NCI-H2029 treated with DMSO at 0.1 percent for 48 hours (cell line): ENCODE data around the gene LCNL1.

Source experiments
- DNase-seq: peaks from one replicate; lab custom pipeline; 2025; lab: John Stamatoyannopoulos, UW

The LCNL1 gene

GRCh38 chr9:136975644-136976043, 7.1 kb upstream of the LCNL1 start:
- DNase-seq = no peak

GRCh38 chr9:136977223-136977622, 5.6 kb upstream of the LCNL1 start, which contains the start of gene PTGDS:
TSS of gene PTGDS (plus strand) at chr9:136977504. CDS start at chr9:136977579, 75 bp downstream.
- DNase-seq = no peak

GRCh38 chr9:136977649-136978072, 5.1 kb upstream of the LCNL1 start:
- DNase-seq = no peak

- peak; percentile 12 for DNase-seq
These were observed 4.5 kb upstream of the LCNL1 start for GRCh38 chr9:136978073-136978864.

GRCh38 chr9:136978865-136979544, 3.8 kb upstream of the LCNL1 start:
- DNase-seq = no peak

GRCh38 chr9:136979769-136980587, 2.8 kb upstream of the LCNL1 start:
- DNase-seq = no peak

- no peak for DNase-seq
These were observed 1.9 kb upstream of the LCNL1 start for GRCh38 chr9:136980669-136981478.

- DNase-seq = no peak
These were observed 1.1 kb upstream of the LCNL1 start for GRCh38 chr9:136981588-136982231.

- DNase-seq = no peak
These were observed 374 bp downstream of the LCNL1 start for GRCh38 chr9:136983167-136983566.

- no peak for DNase-seq
These were observed 992 bp downstream of the LCNL1 start for GRCh38 chr9:136983656-136984314.

GRCh38 chr9:136984464-136985026, 1.8 kb downstream of the LCNL1 start:
- DNase-seq = no peak

GRCh38 chr9:136985027-136985602, 2.3 kb downstream of the LCNL1 start:
- no peak for DNase-seq

- DNase-seq = no peak
These were observed 3.1 kb downstream of the LCNL1 start for GRCh38 chr9:136985853-136986252.

- DNase-seq = no peak
These were observed 6.1 kb downstream of the LCNL1 start for GRCh38 chr9:136988872-136989271.

- no peak for DNase-seq
These were observed 7.6 kb downstream of the LCNL1 start for GRCh38 chr9:136990242-136990911.

- peak; percentile 31 for DNase-seq
These were observed 9.4 kb downstream of the LCNL1 start, which contains the start of gene PAXX for GRCh38 chr9:136991993-136992818. TSS of gene PAXX (plus strand) at chr9:136992422. CDS start at chr9:136992444, 22 bp downstream.

- DNase-seq = no peak
These were observed 10.1 kb downstream of the LCNL1 start for GRCh38 chr9:136992819-136993369.
